ENCODE measurements around the gene SH3TC1.

Gene SH3TC1

DNA sequence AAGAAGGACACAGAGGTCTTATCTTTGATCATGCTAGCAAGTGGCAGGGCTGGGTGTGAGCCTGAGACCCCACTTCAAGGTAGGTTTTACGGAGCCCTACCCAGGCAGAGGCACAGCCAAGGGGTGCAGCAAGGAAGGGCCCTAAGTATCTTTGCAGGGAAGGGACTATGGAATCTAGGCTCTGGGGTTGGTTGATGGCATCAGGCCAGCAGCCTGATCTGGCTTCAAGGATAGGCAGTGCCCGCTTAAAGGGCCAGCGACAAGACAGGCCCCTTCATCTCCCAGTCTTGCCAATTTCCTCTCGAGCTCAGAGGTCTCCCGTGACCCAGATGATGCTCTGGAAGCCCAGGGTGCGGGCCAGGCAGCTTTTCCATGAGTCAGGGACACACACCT lies 46.2 kb upstream of the SH3TC1 start:
- DNase-seq (ENCODE audit: low read depth) = no peak
- H3K4me3 ChIP-seq (ENCODE audit: low read depth, low read length) = no peak overlapping the region
- TF ChIP-seq MYC (IDR thresholded peaks at IDR 0.05; ENCODE audit: low read depth, low read length) = no peak
- TF ChIP-seq, protein P1, sequence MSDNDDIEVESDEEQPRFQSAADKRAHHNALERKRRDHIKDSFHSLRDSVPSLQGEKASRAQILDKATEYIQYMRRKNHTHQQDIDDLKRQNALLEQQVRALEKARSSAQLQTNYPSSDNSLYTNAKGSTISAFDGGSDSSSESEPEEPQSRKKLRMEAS (IDR thresholded peaks at IDR 0.05; ENCODE audit: low read depth, low read length) = no peak
- TF ChIP-seq POLR2A (IDR thresholded peaks at IDR 0.05; ENCODE audit: extremely low read depth, insufficient read length) = no peak
- TF ChIP-seq, protein P2, sequence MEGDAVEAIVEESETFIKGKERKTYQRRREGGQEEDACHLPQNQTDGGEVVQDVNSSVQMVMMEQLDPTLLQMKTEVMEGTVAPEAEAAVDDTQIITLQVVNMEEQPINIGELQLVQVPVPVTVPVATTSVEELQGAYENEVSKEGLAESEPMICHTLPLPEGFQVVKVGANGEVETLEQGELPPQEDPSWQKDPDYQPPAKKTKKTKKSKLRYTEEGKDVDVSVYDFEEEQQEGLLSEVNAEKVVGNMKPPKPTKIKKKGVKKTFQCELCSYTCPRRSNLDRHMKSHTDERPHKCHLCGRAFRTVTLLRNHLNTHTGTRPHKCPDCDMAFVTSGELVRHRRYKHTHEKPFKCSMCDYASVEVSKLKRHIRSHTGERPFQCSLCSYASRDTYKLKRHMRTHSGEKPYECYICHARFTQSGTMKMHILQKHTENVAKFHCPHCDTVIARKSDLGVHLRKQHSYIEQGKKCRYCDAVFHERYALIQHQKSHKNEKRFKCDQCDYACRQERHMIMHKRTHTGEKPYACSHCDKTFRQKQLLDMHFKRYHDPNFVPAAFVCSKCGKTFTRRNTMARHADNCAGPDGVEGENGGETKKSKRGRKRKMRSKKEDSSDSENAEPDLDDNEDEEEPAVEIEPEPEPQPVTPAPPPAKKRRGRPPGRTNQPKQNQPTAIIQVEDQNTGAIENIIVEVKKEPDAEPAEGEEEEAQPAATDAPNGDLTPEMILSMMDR (IDR thresholded peaks at IDR 0.05; ENCODE audit: low read depth, low read length) = no peak

DNA sequence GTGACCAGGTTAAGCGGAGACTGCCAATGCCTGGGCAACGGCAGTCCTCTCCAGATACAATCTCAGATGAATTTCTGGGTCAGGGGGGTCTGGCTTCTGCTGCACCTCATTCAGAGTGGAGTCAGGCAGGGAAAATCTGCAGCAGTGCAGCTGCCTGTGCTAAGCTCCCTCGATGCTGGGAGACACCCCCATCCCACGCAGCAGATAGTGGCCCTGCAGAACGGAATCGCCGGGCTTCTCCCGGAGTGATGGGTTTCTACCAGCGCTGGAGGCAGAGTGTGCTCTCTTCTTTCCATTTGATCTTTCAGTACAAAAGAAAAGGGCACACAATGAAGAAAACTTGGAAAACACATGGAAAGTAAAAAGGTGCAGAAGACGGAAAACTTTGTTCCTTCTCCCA lies 45.6 kb upstream of the SH3TC1 start:
- no peak overlapping the region for H3K4me3 ChIP-seq (ENCODE audit: low read depth, low read length)
- TF ChIP-seq, protein P2 (IDR thresholded peaks at IDR 0.05; ENCODE audit: low read depth, low read length) = no peak
- TF ChIP-seq POLR2A (IDR thresholded peaks at IDR 0.05; ENCODE audit: extremely low read depth, insufficient read length) = no peak
- TF ChIP-seq, protein P1 (IDR thresholded peaks at IDR 0.05; ENCODE audit: low read depth, low read length) = no peak
- no peak for TF ChIP-seq MYC (IDR thresholded peaks at IDR 0.05; ENCODE audit: low read depth, low read length)
- no peak for DNase-seq (ENCODE audit: low read depth)

GRCh38 chr4:8155048-8155447 lies 44.0 kb upstream of the SH3TC1 start:
- DNase-seq (ENCODE audit: low read depth) = no peak
- no peak overlapping the region for H3K4me3 ChIP-seq (ENCODE audit: low read depth, low read length)
- TF ChIP-seq, protein P2 (IDR thresholded peaks at IDR 0.05; ENCODE audit: low read depth, low read length) = no peak
- TF ChIP-seq POLR2A (IDR thresholded peaks at IDR 0.05; ENCODE audit: extremely low read depth, insufficient read length) = no peak
- TF ChIP-seq, protein P1 (IDR thresholded peaks at IDR 0.05; ENCODE audit: low read depth, low read length) = no peak
- TF ChIP-seq MYC (IDR thresholded peaks at IDR 0.05; ENCODE audit: low read depth, low read length) = no peak

- no peak for TF ChIP-seq POLR2A (IDR thresholded peaks at IDR 0.05; ENCODE audit: extremely low read depth, insufficient read length)
- TF ChIP-seq MYC (IDR thresholded peaks at IDR 0.05; ENCODE audit: low read depth, low read length) = no peak
- TF ChIP-seq, protein P1 (IDR thresholded peaks at IDR 0.05; ENCODE audit: low read depth, low read length) = no peak
- TF ChIP-seq, protein P2 (IDR thresholded peaks at IDR 0.05; ENCODE audit: low read depth, low read length) = no peak
- DNase-seq (ENCODE audit: low read depth) = no peak
- H3K4me3 ChIP-seq (ENCODE audit: low read depth, low read length) = no peak overlapping the region
These were observed 43.2 kb upstream of the SH3TC1 start for GRCh38 chr4:8155660-8156421.

- no peak overlapping the region for H3K4me3 ChIP-seq (ENCODE audit: low read depth, low read length)
- TF ChIP-seq, protein P1 (IDR thresholded peaks at IDR 0.05; ENCODE audit: low read depth, low read length) = no peak
- no peak for TF ChIP-seq MYC (IDR thresholded peaks at IDR 0.05; ENCODE audit: low read depth, low read length)
- TF ChIP-seq POLR2A (IDR thresholded peaks at IDR 0.05; ENCODE audit: extremely low read depth, insufficient read length) = no peak
- TF ChIP-seq, protein P2 (IDR thresholded peaks at IDR 0.05; ENCODE audit: low read depth, low read length) = no peak
- no peak for DNase-seq (ENCODE audit: low read depth)
These were observed 42.5 kb upstream of the SH3TC1 start for GRCh38 chr4:8156617-8157016.
